Measurements from ENCODE around the gene LCE1D. TPM values are rescaled to one million over a fixed set of nuclear protein-coding genes. Genes with fewer than 3 reads are reported as not detected.

LCE1D gene
- total RNA-seq, 2 experiments from 2014 or later: not detected

- Mint-ChIP-seq H3K9me3 (no peaks in the 10 kb centered on the region), H3K4me3 (no peak within 1 kb of the TSS), H3K36me3 (no peaks in the 10 kb centered on the region), H3K27me3 (peaks cover 3% of the 10 kb centered on the region), H3K27ac (no peak within 1 kb of the TSS), H3K4me1 (no peaks in the 10 kb centered on the region)
- POLR2A ChIA-PET: no interaction called here
- ATAC-seq (ENCODE audit: low read depth) (no peak), DNase-seq (no peak)
These were observed 46.0 kb downstream of the LCE1D start, which contains the start of gene LCE6A for GRCh38 chr1:152842556-152842955. TSS of gene LCE6A (plus strand) at chr1:152842856. CDS start at chr1:152843521, 665 bp downstream.

Other genes starting within 250 kb of the LCE1D start
- gene LCE3E, start 229.9 kb upstream of the LCE1D start, total RNA-seq: not detected
- not detected for gene LCE3D, start 216.2 kb upstream of the LCE1D start, total RNA-seq
- not detected for gene LCE3C, start 196.5 kb upstream of the LCE1D start, total RNA-seq
- gene LCE3B, start 182.9 kb upstream of the LCE1D start, total RNA-seq: not detected
- gene LCE3A, start 173.6 kb upstream of the LCE1D start, total RNA-seq: not detected
- gene LCE2D, start 133.3 kb upstream of the LCE1D start, total RNA-seq: not detected
- gene LCE2C, start 121.4 kb upstream of the LCE1D start, total RNA-seq: not detected
- not detected for gene LCE2B, start 110.6 kb upstream of the LCE1D start, total RNA-seq
- gene LCE2A, start 98.4 kb upstream of the LCE1D start, total RNA-seq: not detected
- gene LCE4A, start 88.6 kb upstream of the LCE1D start, total RNA-seq: not detected
- not detected for gene KPRP, start 38.7 kb upstream of the LCE1D start, total RNA-seq
- gene LCE1F, start 21.6 kb upstream of the LCE1D start, total RNA-seq: not detected
- not detected for gene LCE1E, start 10.5 kb upstream of the LCE1D start, total RNA-seq
- not detected for gene LCE1C, start 9.9 kb downstream of the LCE1D start, total RNA-seq
- gene LCE1B, start 15.2 kb downstream of the LCE1D start, total RNA-seq: not detected
- gene LCE1A, start 30.8 kb downstream of the LCE1D start, total RNA-seq: not detected
- not detected for gene LCE6A, start 46.1 kb downstream of the LCE1D start, total RNA-seq
- not detected for gene LCE7A, start 63.3 kb downstream of the LCE1D start, total RNA-seq
- gene SMCP, start 81.6 kb downstream of the LCE1D start, total RNA-seq: not detected
- gene IVL, start 111.8 kb downstream of the LCE1D start, total RNA-seq: not detected
- not detected for gene SPRR5, start 150.5 kb downstream of the LCE1D start, total RNA-seq
- not detected for gene SPRR4, start 173.9 kb downstream of the LCE1D start, total RNA-seq
- not detected for gene SPRR1A, start 187.4 kb downstream of the LCE1D start, total RNA-seq
- gene SPRR3, start 205.0 kb downstream of the LCE1D start, total RNA-seq: not detected
- not detected for gene SPRR1B, start 234.5 kb downstream of the LCE1D start, total RNA-seq
- not detected for gene SPRR2D, start 244.4 kb downstream of the LCE1D start, total RNA-seq